Caco-2 (cell line): Measurements from ENCODE around the gene SLC25A21. TPM values are rescaled to one million over a fixed set of nuclear protein-coding genes. Genes with fewer than 3 reads are reported as not detected.
A peak's percentile ranks its signal among the peaks of the same experiment; 100 is the strongest.

ENCODE experiments used
- BruUV-seq: library from RNA; stranded (reverse); fragments of 400-500 nt; replicated peaks from 2 replicates; lab custom pipeline; 2021; lab: Mats Ljungman, UMichigan
- CTCF ChIA-PET: fragments of 300-600 bp; sonication (Branson Sonifier 250); formaldehyde crosslinking; loops from one replicate; lab custom pipeline; 2022; ENCODE audit warnings: antibody characterized with exemption; lab: Charles Lee
- POLR2A ChIA-PET: fragments of 300-600 bp; sonication (Branson Sonifier 250); formaldehyde crosslinking; loops from one replicate; lab custom pipeline; 2022; ENCODE audit warnings: antibody characterized with exemption; lab: Charles Lee
- DNase-seq, 2 experiments: peaks; one replicate each; pipeline versions ENCODE4 v3.0.0 to v3.0.0-alpha.2; 2020 to 2022
- H3K27me3 ChIP-seq: replicated peaks from 2 replicates; pipeline ENCODE4 v1.6.0; 2011; ENCODE audit warnings: low read length; ENCODE audit not compliant: control insufficient read depth, insufficient read depth
- H3K36me3 ChIP-seq: 2 replicates; pipeline ENCODE4 v1.5.1; 2011; ENCODE audit warnings: low read length; ENCODE audit not compliant: control insufficient read depth, insufficient read depth
- H3K4me1 ChIP-seq: fragments of 250-450 bp; sonication (Bioruptor Pico); 2 replicates; pipeline ENCODE4 v1.5.1; 2020; ENCODE audit warnings: mild to moderate bottlenecking
- H3K4me3 ChIP-seq: 2 replicates; pipeline ENCODE4 v1.5.1; 2011; ENCODE audit warnings: low read depth, mild to moderate bottlenecking, control low read depth, low read length
- H3K9me3 ChIP-seq: fragments of 250-450 bp; sonication (Bioruptor Pico); 2 replicates; pipeline ENCODE4 v1.5.1; 2020; ENCODE audit warnings: mild to moderate bottlenecking, moderate library complexity
- H3K27ac Mint-ChIP-seq: one replicate; pipeline ENCODE4 v1.8.0; 2022; ENCODE audit warnings: mixed read lengths; ENCODE audit not compliant: unreplicated experiment
- H3K27me3 Mint-ChIP-seq: one replicate; pipeline ENCODE4 v1.8.0; 2022; ENCODE audit warnings: mixed read lengths; ENCODE audit not compliant: insufficient read depth, unreplicated experiment
- H3K36me3 Mint-ChIP-seq: one replicate; pipeline ENCODE4 v1.8.0; 2022; ENCODE audit warnings: mild to moderate bottlenecking, mixed read lengths; ENCODE audit not compliant: insufficient read depth, unreplicated experiment
- H3K4me1 Mint-ChIP-seq: one replicate; pipeline ENCODE4 v1.8.0; 2022; ENCODE audit warnings: low read depth, mixed read lengths; ENCODE audit not compliant: unreplicated experiment
- H3K4me3 Mint-ChIP-seq: one replicate; pipeline ENCODE4 v1.8.0; 2022; ENCODE audit warnings: mild to moderate bottlenecking, moderate library complexity, mixed read lengths; ENCODE audit not compliant: unreplicated experiment
- H3K9me3 Mint-ChIP-seq: one replicate; pipeline ENCODE4 v1.8.0; 2022; ENCODE audit warnings: mixed read lengths; ENCODE audit not compliant: unreplicated experiment
- intact Hi-C: fragments of 100-400 bp; cut with micrococcal nuclease; formaldehyde crosslinking; loops from one replicate; pipeline ENCODE4 v1.10.0; 2022; ENCODE audit not compliant: unreplicated experiment
- total RNA-seq: library from RNA; stranded (reverse); gene quantifications from 2 replicates; pipeline ENCODE4 v1.2.3, GENCODE V29; 2022
- TF ChIP-seq, protein P1 (sequence below), 2 experiments: fragments of 200-600 bp in 1 of 2; IDR thresholded peaks; 1 replicate in 1 of 2; 2 replicates in 1 of 2; pipeline versions ENCODE4 v1.5.1 to v1.8.0; 2011 to 2022; ENCODE audit warnings: antibody characterized with exemption in 1 of 2, control low read depth in 1 of 2, inconsistent platforms in 1 of 2, low read depth in 1 of 2, low read length in 1 of 2, mild to moderate bottlenecking in 1 of 2, moderate library complexity in 1 of 2; ENCODE audit not compliant: insufficient read depth in 1 of 2, severe bottlenecking in 1 of 2, unreplicated experiment in 1 of 2

SLC25A21 gene
- total RNA-seq, 1 experiment from 2014 or later = 3.2 TPM

DNA sequence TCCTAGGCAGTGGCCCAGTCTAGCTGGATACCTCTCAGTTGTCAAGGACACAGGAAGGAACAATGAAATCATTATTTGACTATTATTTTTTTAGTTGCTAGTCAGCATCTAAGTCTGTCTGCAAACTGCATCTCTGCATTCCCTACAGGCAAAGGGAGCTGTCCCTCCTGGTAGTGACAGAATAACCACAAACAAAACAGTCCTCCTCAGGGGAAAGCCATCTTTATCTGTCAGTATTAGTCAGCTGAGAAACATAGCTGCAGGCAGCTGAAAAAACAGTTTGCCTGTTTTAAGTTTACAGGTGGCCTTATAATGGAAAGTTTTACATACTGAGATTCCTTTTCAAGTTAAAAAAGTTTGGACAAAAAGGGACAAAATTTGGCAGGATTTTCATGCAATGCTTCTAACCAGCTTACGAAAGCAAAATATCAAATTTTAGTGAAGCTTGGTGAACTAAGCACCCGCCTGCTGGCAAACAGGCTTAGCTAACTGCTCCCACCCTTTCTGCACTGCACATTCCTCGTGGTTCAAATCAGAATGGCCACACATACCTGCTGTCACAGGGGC is 29.5 kb downstream of the SLC25A21 start:
- CTCF ChIA-PET = interaction anchor here (0.7 to 1.1 kb wide), 5 partner anchors 55 to 589 kb away, joined by 3 to 8 read pairs (median 3); partner anchors contain the start of gene MIPOL1
- no TSS peak for BruUV-seq
- H3K27me3 Mint-ChIP-seq = no peaks in the 10 kb centered on the region
- no peak overlapping the region for H3K27ac Mint-ChIP-seq
- Histone ChIP-seq H3K27me3 (no peaks in the 10 kb centered on the region), H3K4me3 (no peak overlapping the region), H3K36me3 (no peaks in the 10 kb centered on the region), H3K4me1 (peaks cover 9% of the 10 kb centered on the region; the same call in 1 of the 2 replicates), H3K9me3 (no peaks in the 10 kb centered on the region)
- H3K9me3 Mint-ChIP-seq = no peaks in the 10 kb centered on the region
- peaks cover 11% of the 10 kb centered on the region for H3K4me1 Mint-ChIP-seq
- no peak overlapping the region for H3K4me3 Mint-ChIP-seq
- DNase-seq = peak in 1 of 2 experiments; percentile 32
- H3K36me3 Mint-ChIP-seq = no peaks in the 10 kb centered on the region
- intact Hi-C loops = no loop called here
- TF ChIP-seq, protein P1, sequence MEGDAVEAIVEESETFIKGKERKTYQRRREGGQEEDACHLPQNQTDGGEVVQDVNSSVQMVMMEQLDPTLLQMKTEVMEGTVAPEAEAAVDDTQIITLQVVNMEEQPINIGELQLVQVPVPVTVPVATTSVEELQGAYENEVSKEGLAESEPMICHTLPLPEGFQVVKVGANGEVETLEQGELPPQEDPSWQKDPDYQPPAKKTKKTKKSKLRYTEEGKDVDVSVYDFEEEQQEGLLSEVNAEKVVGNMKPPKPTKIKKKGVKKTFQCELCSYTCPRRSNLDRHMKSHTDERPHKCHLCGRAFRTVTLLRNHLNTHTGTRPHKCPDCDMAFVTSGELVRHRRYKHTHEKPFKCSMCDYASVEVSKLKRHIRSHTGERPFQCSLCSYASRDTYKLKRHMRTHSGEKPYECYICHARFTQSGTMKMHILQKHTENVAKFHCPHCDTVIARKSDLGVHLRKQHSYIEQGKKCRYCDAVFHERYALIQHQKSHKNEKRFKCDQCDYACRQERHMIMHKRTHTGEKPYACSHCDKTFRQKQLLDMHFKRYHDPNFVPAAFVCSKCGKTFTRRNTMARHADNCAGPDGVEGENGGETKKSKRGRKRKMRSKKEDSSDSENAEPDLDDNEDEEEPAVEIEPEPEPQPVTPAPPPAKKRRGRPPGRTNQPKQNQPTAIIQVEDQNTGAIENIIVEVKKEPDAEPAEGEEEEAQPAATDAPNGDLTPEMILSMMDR (IDR thresholded peaks at IDR 0.05; ENCODE audit: insufficient read depth in 1 of 2, low read depth in 1 of 2, low read length in 1 of 2, severe bottlenecking in 1 of 2, unreplicated experiment in 1 of 2) = no peak
- POLR2A ChIA-PET = no interaction called here

DNA sequence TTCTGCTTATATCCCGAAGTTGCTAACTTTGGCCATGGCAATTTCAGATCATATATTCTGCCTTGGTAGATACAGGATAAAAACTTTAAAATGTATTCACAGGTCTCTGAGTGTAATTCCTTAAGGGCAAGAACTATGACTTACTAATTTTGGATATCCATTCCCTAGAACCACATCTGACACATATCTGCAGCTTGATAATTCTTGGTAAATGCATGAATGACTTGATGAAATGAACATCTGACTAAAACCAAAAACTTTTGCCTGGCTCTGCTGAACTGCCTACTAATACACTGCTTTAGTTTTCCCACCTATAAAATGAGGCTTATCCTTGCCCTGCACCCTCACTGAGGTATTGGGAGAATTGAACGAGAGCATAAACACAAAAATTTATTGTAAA is 32.2 kb downstream of the SLC25A21 start:
- intact Hi-C loops = no loop called here
- no TSS peak for BruUV-seq
- Mint-ChIP-seq H3K9me3 (no peaks in the 10 kb centered on the region), H3K27me3 (no peaks in the 10 kb centered on the region), H3K4me3 (no peak overlapping the region), H3K36me3 (no peaks in the 10 kb centered on the region), H3K4me1 (peaks cover 11% of the 10 kb centered on the region), H3K27ac (no peak overlapping the region)
- Histone ChIP-seq H3K36me3 (no peaks in the 10 kb centered on the region), H3K27me3 (no peaks in the 10 kb centered on the region), H3K4me3 (no peak overlapping the region), H3K4me1 (peaks cover 9% of the 10 kb centered on the region; the same call in 1 of the 2 replicates), H3K9me3 (no peaks in the 10 kb centered on the region)
- ChIA-PET POLR2A (no interaction called here), CTCF (no interaction called here)
- TF ChIP-seq, protein P1 (IDR thresholded peaks at IDR 0.05; ENCODE audit: insufficient read depth in 1 of 2, low read depth in 1 of 2, low read length in 1 of 2, severe bottlenecking in 1 of 2, unreplicated experiment in 1 of 2) = no peak
- no peak for DNase-seq

DNA sequence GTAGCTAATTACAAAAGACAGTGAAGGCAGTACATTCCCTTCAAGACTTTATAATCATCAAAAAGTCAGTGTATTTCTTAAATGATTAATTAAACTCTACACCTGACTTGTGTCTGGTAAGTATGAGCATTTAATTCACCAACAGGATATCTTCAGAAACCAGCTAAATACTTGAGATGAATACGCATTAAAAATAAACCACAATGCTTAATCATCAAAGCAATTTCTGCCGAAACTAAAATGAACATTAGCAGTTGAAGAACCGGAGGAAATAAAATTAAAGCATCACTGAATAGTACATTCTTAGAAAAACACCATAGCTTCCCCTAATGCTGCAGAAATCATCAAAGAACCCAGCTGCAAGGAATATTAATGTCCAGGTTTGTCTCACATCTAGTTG is 32.7 kb downstream of the SLC25A21 start:
- H3K9me3 ChIP-seq = no peaks in the 10 kb centered on the region
- no peaks in the 10 kb centered on the region for H3K36me3 ChIP-seq
- ChIA-PET POLR2A (no interaction called here), CTCF (no interaction called here)
- TF ChIP-seq, protein P1 (IDR thresholded peaks at IDR 0.05; ENCODE audit: insufficient read depth in 1 of 2, low read depth in 1 of 2, low read length in 1 of 2, severe bottlenecking in 1 of 2, unreplicated experiment in 1 of 2) = no peak
- H3K27me3 Mint-ChIP-seq = no peaks in the 10 kb centered on the region
- H3K27me3 ChIP-seq = no peaks in the 10 kb centered on the region
- no peaks in the 10 kb centered on the region for H3K36me3 Mint-ChIP-seq
- no peaks in the 10 kb centered on the region for H3K9me3 Mint-ChIP-seq
- no peak overlapping the region for H3K4me3 Mint-ChIP-seq
- no peak for DNase-seq
- intact Hi-C loops = no loop called here
- H3K4me1 Mint-ChIP-seq = peaks cover 11% of the 10 kb centered on the region
- no peak overlapping the region for H3K27ac Mint-ChIP-seq
- peaks cover 9% of the 10 kb centered on the region; the same call in 1 of the 2 replicates for H3K4me1 ChIP-seq
- H3K4me3 ChIP-seq = no peak overlapping the region
- BruUV-seq = no TSS peak
